ENCODE measurements around the gene MARF1.

DNA sequence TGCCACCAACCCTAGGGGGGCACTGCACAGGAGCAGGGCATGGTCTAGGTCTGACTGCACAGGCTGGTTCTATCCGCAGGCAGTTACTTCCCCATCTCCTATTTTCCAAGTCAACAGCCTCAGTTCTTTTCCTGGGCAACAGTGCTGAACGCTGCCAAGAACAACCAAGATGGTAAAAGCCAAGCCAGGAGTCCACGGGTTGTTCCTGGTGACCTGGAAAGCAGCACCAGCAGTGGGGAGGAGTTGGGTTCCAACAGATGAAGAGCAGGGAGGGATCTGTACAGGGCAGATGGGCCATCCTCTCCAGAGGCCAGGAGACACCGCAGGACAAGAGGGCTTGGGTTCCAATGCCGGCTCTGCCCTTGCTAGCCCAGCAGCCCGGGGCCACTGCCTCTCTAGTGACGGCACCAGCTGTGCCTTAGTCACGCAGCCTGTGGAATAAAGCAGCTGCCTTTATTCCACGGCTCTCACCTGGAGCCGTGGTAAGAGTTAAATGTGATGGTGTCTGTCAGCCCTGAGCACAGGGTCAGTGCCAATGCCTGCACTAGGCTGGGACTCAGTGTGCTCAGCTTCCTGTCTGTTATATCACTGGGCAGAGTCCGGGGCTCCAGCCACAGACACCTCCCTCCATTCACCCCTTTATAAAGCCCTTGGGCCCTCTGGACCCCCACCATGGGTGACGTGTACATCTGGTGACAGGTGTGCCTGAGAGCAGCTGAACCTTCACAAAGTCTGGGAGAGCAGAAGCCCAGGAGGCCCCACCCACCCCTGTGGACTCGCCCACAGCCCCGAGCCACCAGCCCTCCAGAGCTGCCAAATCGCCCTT is 44.9 kb downstream of the MARF1 start:
- TF ChIP-seq CTCF (IDR thresholded peaks at IDR 0.05) (no peak), POLR2AphosphoS5 (IDR thresholded peaks at IDR 0.05; ENCODE audit: low read depth, low read length) (no peak), TCF7L2 (IDR thresholded peaks at IDR 0.05; ENCODE audit: low read depth, low read length) (no peak), SIN3A (IDR thresholded peaks at IDR 0.05; ENCODE audit: borderline replicate concordance, insufficient read depth, low read depth, low read length) (no peak)
- TF ChIP-seq, protein P1, sequence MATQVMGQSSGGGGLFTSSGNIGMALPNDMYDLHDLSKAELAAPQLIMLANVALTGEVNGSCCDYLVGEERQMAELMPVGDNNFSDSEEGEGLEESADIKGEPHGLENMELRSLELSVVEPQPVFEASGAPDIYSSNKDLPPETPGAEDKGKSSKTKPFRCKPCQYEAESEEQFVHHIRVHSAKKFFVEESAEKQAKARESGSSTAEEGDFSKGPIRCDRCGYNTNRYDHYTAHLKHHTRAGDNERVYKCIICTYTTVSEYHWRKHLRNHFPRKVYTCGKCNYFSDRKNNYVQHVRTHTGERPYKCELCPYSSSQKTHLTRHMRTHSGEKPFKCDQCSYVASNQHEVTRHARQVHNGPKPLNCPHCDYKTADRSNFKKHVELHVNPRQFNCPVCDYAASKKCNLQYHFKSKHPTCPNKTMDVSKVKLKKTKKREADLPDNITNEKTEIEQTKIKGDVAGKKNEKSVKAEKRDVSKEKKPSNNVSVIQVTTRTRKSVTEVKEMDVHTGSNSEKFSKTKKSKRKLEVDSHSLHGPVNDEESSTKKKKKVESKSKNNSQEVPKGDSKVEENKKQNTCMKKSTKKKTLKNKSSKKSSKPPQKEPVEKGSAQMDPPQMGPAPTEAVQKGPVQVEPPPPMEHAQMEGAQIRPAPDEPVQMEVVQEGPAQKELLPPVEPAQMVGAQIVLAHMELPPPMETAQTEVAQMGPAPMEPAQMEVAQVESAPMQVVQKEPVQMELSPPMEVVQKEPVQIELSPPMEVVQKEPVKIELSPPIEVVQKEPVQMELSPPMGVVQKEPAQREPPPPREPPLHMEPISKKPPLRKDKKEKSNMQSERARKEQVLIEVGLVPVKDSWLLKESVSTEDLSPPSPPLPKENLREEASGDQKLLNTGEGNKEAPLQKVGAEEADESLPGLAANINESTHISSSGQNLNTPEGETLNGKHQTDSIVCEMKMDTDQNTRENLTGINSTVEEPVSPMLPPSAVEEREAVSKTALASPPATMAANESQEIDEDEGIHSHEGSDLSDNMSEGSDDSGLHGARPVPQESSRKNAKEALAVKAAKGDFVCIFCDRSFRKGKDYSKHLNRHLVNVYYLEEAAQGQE (IDR thresholded peaks at IDR 0.05; ENCODE audit: insufficient read depth in 1 of 2, low read depth in 2 of 2, low read length in 1 of 2) = no peak
